Measurements from ENCODE around the gene HES7.
"Not testable (repeated sequence)": the region's sequence is repeated elsewhere in the genome, so short reads cannot be mapped to it uniquely, and the experiment has no call there.

Gene HES7

DNA sequence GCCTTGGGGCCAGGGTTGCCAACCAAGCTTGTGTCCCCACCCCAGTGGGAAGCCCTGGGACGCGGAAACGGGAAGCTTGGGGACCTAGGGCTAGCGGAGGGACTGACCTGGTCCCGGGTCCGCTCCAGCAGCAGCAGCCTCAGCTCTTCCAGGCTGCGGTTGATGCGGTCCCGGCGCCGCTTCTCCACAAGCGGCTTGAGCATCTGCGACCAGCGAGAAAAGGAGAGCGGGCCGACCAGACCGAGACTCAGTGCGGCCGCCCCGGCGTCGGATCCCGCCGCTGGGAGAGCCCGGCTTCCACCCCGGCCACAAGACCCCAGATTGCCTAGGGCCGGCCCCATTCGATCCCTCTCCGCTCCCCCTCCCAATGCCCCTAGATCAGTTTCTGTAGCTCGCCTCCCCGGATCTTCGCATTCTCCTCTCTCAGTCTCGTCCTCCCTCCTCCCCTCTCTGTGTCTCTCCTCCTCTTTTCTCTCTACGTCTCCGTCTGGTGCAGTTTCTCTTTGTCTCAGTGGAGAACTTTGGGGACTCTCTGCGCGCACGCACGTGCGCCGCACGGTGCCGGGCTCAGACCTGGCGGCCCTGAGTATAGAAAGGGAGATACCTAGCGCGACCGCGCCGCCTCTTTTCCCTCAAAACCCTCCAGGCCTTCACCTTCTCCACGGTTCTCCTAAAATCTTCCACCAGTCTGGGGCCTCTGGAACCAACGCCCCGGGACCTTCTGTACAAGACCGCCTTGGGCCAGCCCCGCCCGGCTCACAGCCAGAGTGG lies 797 bp downstream of the HES7 start:
- DNase-seq (ENCODE audit: low read depth in 2 of 3, low spot score in 1 of 3), result no peak

- DNase-seq (ENCODE audit: low read depth in 2 of 3, low spot score in 1 of 3), result no peak
These were observed 1.4 kb downstream of the HES7 start for GRCh38 chr17:8122422-8122923.

DNA sequence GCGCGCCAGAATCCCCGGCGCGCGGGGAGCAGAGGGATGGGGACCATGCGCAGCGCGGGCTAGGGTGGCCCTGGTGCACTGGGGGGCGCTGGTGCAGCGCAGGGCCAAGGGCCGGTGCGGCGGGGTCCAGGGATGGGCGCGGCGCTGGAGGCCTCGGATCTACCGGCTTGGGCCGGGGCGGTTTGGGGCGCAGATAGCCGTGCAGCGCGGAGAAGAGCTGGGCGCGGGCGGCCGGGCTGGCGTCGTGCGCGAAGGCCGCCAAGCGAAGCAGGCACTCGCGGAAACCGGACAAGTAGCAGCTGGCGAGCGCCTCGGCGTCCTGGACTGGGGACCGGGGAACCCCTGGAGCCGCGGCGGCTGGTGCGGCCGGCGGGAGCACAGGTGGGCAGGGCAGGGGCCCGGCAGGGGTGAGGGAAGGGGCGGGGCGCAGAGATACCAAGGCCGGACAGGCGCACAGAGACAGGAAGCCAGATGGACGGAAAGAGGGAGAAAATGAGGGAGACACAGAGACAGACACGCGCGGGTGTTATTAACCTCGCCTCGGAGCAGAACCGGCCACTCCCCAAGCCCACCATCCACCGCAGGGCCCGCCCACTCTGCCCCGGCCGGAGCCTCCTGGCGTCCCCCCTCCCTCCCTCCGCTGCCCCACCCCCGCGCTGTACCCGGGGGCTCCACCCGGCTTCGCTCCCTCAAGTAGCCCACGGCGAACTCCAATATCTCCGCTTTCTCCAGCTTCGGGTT lies 2.1 kb downstream of the HES7 start:
- DNase-seq (ENCODE audit: low read depth in 2 of 3, low spot score in 1 of 3), result peak in 1 of 3 donors; percentile 34

- no peak for DNase-seq (ENCODE audit: low read depth in 2 of 3, low spot score in 1 of 3)
These were observed 2.6 kb downstream of the HES7 start for GRCh38 chr17:8121407-8121680.

DNA sequence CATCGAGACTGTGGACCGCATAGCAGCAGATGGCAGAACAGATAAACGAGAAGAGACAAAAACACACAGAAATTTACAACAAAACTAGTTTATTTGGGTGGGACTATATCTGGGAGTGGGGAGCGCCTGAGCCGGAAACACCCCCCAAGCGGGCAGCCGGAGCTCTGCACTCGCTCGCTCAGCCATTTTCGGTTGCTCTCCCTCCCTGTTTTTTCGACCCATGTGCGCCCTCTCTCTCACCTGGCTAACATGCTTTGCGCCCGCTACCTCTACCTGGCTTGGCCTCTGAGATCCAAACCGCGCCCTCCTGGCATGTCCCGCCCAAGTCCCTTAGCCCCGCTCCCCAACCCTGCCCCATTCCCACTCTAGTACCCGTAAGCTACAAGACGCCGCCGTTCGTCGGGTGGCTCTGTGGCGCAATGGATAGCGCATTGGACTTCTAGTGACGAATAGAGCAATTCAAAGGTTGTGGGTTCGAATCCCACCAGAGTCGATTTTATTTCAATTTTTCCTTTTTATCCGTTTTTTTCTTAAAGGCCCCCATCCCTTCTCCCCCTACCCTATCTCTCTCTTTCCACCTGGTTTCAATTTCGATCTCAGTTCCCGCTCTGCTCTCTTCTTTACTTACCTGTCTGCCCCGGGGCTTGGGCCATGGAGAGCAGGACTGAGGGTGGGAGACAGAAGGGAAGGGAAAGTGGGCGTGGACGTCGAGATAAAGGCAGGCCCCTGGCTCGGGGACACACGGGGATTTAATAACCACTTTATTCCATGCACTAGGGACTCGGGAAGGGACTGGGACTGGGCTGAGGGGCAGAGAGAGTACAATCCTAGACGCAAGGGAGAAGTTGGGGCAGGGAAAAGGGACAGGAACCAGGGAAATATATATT lies 3.1 kb downstream of the HES7 start:
- peak; percentile 72 to 94 (median 81) for DNase-seq (ENCODE audit: low read depth in 2 of 3, low spot score in 1 of 3)

GRCh38 chr17:8119581-8120519 lies 4.1 kb downstream of the HES7 start:
- peak; percentile 86 to 99 (median 95) for DNase-seq (ENCODE audit: low read depth in 2 of 3, low spot score in 1 of 3)

DNA sequence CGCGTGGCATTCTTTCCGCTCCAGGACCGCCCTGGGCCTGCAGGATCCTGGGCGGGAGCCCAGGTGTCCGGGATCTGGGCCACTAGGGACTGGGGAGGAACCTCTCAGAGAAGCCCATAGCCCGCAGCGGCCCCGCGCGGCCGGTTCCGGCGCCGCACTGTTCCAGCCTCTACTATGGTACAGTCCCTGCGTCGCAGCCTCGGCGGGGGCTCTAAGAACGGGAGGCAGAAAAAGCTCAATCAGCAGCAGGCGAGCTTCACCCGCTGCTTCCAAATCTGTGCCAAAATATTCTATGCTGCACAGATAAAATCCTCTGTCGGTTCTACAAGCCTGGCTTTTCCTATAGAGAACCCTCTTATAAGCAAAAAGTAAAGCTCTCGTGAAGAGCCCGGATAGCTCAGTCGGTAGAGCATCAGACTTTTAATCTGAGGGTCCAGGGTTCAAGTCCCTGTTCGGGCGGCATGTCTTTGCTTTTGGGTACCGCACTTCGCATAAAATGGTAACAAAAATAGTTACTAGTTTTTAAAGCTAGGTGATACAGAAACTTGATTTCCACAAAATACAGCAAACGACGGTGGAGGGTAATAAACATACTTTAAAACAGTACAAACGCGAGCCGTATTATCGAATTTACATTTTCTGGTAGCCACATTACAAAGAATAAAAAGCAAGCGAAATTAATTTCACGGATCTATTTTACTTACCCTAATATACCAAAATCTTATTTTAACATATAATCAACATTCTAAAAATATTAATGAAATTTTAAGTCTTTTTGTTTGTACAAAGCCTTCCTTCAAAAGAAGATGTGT lies 4.9 kb downstream of the HES7 start:
- DNase-seq (ENCODE audit: low read depth in 2 of 3, low spot score in 1 of 3), result peak; percentile 82 to 87 (median 85)

- DNase-seq (ENCODE audit: low read depth in 2 of 3, low spot score in 1 of 3), result peak in 1 of 3 donors; percentile 19
These were observed 5.7 kb downstream of the HES7 start, which contains the start of gene ALOXE3 for GRCh38 chr17:8117980-8118768. Gene ALOXE3, minus strand, starts transcription at chr17:8118514. Its CDS starts 524 bp downstream, at chr17:8117990.

DNA sequence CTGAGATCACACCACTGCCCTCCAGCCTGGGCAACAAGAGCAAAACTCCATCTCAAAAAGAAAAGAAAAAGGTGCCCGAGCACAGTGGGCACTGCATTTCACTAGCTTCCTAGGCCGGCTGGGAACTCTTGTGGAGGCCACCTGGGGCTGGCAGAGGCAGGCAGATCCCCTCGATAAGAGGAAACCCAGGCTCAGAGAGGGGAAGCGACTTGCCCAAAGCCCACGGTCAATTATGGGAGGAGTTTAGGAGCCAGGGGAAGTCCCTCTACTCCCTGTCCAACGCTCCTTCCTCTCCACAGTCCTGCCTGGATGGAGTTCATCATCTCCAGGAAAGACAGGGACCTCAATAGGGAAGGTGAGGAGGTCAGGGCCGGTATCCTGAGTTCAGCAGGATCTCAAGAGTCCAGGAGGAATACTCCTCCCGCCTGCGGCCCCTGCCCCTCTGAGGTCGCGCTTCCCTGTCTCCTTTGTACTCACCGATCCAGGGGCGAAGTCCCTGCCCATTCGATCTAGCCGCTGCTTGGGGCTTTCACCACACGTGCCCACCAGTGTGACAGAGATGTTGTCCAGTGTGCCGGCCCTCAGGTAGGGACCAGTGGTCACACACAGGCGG lies 6.4 kb downstream of the HES7 start:
- no peak for DNase-seq (ENCODE audit: low read depth in 2 of 3, low spot score in 1 of 3)

DNA sequence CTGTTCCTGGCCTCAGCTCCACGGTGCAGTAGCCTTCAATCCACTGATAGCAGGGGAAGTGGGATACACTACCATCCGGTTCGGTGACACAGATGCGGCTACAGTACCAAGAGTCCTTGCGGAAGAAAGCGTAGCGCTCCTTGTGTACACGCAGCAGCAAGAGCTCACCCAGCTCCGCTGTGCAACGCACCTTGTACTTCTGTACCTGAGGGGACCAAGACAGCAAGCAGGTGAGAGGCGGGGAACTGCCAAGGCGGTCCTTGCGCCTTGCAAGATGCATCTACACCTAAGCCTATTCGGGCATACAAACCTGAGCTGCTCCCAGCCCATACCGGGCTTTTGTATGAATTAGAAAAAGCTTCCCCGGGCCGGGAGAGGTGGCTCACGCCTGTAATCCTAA lies 7.1 kb downstream of the HES7 start:
- DNase-seq (ENCODE audit: low read depth in 2 of 3, low spot score in 1 of 3), result no peak

- DNase-seq (ENCODE audit: low read depth in 2 of 3, low spot score in 1 of 3), result no peak
These were observed 13.0 kb downstream of the HES7 start for GRCh38 chr17:8110907-8111306.

GRCh38 chr17:8110456-8110804 lies 13.5 kb downstream of the HES7 start:
- no peak for DNase-seq (ENCODE audit: low read depth in 2 of 3, low spot score in 1 of 3)

GRCh38 chr17:8109661-8110455 lies 14.0 kb downstream of the HES7 start:
- DNase-seq (ENCODE audit: low read depth in 2 of 3, low spot score in 1 of 3), result peak in 2 of 3 donors; percentile 69 to 75

DNA sequence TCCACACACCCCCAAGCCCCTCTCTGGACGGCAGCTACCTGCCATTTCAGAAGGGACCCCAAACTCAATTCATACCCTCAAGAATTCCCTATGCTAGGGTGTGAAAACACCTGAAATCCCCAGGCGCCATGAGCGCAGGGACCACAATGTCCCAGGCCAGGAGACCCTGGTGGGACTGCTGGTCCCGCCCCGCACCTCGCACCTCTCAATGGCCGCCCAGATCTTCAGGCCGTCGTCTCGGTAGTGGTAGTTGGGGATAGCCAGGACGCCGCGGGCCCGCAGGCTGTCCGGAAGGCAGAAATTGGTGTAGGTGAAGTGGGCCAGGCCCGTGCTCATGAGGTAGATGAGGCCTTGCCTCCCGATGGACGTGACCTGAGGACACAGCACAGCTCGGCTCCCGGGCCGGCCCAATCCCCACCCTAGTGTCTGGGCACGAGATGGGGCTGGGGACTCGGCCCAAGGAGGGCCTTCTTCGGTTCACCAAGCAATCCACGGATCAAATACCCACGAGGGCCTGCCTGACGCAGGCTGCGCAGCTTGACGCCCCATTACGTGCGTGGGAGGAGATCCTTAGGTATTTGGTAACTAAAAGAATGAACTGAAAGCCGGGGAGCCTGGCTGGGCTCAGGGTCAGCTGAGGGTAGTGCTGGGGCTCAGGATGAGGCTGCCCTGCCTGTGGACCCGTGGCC lies 14.8 kb downstream of the HES7 start:
- no peak for DNase-seq (ENCODE audit: low read depth in 2 of 3, low spot score in 1 of 3)

GRCh38 chr17:8106980-8107379 lies 16.9 kb downstream of the HES7 start:
- not testable (repeated sequence) for DNase-seq (ENCODE audit: low read depth in 2 of 3, low spot score in 1 of 3)

- no peak for DNase-seq (ENCODE audit: low read depth in 2 of 3, low spot score in 1 of 3)
These were observed 17.9 kb downstream of the HES7 start for GRCh38 chr17:8105957-8106398.

- DNase-seq (ENCODE audit: low read depth in 2 of 3, low spot score in 1 of 3), result no peak
These were observed 19.0 kb downstream of the HES7 start for GRCh38 chr17:8104911-8105310.
